ENCODE data around the gene LLGL1. TPM values are rescaled to one million over a fixed set of nuclear protein-coding genes. Genes with fewer than 3 reads are reported as not detected.

The LLGL1 gene
- total RNA-seq, 1 donor from 2014 or later, result 84.6 TPM

- Mint-ChIP-seq H3K27me3 (ENCODE audit: unreplicated experiment) (no peaks in the 10 kb centered on the region), H3K27ac (ENCODE audit: unreplicated experiment) (no peak overlapping the region), H3K4me1 (ENCODE audit: low read depth, unreplicated experiment) (peaks cover 2% of the 10 kb centered on the region), H3K9me3 (ENCODE audit: unreplicated experiment) (peaks cover 11% of the 10 kb centered on the region), H3K36me3 (ENCODE audit: unreplicated experiment) (no peaks in the 10 kb centered on the region), H3K4me3 (ENCODE audit: unreplicated experiment) (no peak overlapping the region)
- no peak for TF ChIP-seq CTCF (IDR thresholded peaks at IDR 0.05; ENCODE audit: partially characterized antibody, unreplicated experiment)
- no peak for DNase-seq
Measured at GRCh38 chr17:18198530-18198929, 26.9 kb upstream of the LLGL1 start.

DNA sequence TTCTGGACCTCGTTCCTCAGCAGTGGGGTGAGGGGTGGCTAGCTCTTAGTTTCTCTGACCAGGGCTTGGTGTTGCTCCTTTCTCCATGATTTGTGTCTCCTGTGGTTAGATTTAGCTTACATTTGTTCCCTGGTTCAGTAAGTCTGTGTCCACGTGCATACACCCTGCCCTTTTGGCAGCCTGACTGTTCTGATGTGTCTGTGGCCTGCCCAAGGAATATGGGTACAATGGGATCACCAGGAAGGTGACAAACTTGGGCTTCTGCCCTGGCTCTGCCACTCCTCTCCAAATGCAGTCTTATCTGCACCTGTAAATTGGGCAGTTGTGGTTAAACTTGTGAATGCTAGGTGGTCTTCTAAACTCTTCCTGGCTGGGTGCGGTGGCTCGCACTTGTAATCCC, 24.3 kb upstream of the LLGL1 start:
- H3K4me3 Mint-ChIP-seq (ENCODE audit: unreplicated experiment), result no peak overlapping the region

DNA sequence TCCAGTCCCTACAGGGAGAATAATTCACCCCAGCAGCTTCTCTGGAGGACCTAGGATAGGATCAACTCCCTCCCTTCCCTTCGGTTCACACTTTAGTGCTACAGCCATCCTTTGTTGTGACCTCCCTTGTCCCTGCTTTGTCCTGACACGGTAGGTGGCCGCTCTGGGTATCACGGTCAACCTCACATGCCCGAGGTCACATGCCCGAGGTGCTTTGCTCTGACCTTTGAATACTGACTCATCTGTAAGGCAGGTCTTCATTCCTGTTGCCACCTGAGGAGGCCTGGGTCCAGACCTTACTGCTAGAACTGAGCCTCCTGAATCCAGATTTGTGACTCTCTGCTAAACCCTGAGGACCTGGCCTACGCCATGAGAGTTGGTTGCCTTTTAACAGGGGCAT, 22.1 kb upstream of the LLGL1 start:
- Mint-ChIP-seq H3K27ac (ENCODE audit: unreplicated experiment) (no peak overlapping the region), H3K27me3 (ENCODE audit: unreplicated experiment) (no peaks in the 10 kb centered on the region), H3K36me3 (ENCODE audit: unreplicated experiment) (no peaks in the 10 kb centered on the region), H3K4me1 (ENCODE audit: low read depth, unreplicated experiment) (peaks cover 2% of the 10 kb centered on the region), H3K4me3 (ENCODE audit: unreplicated experiment) (no peak overlapping the region), H3K9me3 (ENCODE audit: unreplicated experiment) (peaks cover 6% of the 10 kb centered on the region)
- TF ChIP-seq CTCF (IDR thresholded peaks at IDR 0.05; ENCODE audit: partially characterized antibody, unreplicated experiment), result no peak
- no peak for DNase-seq

More for the DNA sequence above, 24.3 kb upstream of the LLGL1 start:
- H3K9me3 Mint-ChIP-seq (ENCODE audit: unreplicated experiment), result peaks cover 9% of the 10 kb centered on the region
- peaks cover 2% of the 10 kb centered on the region for H3K4me1 Mint-ChIP-seq (ENCODE audit: low read depth, unreplicated experiment)
- no peak for DNase-seq
- no peak for TF ChIP-seq CTCF (IDR thresholded peaks at IDR 0.05; ENCODE audit: partially characterized antibody, unreplicated experiment)
- H3K27ac Mint-ChIP-seq (ENCODE audit: unreplicated experiment), result no peak overlapping the region
- H3K27me3 Mint-ChIP-seq (ENCODE audit: unreplicated experiment), result no peaks in the 10 kb centered on the region
- no peaks in the 10 kb centered on the region for H3K36me3 Mint-ChIP-seq (ENCODE audit: unreplicated experiment)

DNA sequence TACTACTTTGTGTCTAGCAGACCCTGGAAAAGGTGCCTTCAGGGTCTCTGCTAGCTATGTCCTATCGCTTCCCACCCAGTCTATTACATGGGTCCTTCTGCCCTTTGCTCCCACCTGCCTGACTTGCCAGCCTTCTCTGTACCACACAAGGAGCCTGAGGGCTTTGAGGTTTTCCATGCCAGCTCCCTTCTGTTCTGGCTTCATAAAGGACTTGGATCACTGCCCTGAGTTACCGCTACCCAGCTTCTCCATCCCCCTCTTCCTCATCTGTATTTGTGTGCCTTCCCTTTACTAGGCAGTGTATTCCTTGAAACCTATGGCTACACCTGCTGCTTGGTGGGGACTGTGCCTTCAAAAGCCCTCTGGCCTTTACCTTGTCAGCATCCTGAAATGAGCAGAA, 19.6 kb upstream of the LLGL1 start:
- H3K9me3 Mint-ChIP-seq (ENCODE audit: unreplicated experiment), result peaks cover 5% of the 10 kb centered on the region
- TF ChIP-seq CTCF (IDR thresholded peaks at IDR 0.05; ENCODE audit: partially characterized antibody, unreplicated experiment), result no peak
- no peaks in the 10 kb centered on the region for H3K27me3 Mint-ChIP-seq (ENCODE audit: unreplicated experiment)
- H3K27ac Mint-ChIP-seq (ENCODE audit: unreplicated experiment), result no peak overlapping the region
- H3K4me3 Mint-ChIP-seq (ENCODE audit: unreplicated experiment), result no peak overlapping the region
- H3K4me1 Mint-ChIP-seq (ENCODE audit: low read depth, unreplicated experiment), result no peaks in the 10 kb centered on the region
- no peak for DNase-seq
- peaks cover 6% of the 10 kb centered on the region for H3K36me3 Mint-ChIP-seq (ENCODE audit: unreplicated experiment)

DNA sequence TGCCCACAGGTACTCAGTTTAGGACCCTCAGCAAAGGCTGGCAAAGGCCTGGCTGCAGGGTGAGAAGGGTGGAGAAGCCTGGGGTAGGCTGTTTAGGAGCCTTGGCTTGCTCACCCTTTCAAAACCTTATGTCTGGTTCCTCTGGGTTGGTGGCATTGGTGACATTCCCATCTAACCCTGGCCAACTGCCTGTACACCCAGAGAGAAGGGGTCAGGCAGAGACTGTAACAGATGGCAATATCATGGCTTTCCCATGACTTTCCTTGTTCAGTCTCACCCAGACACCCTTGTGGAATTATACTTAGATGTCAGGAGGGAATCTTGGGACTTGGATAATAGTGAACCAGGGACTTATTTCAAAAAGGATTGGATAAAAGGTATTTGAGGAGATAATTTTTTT, 18.5 kb upstream of the LLGL1 start:
- no peak for DNase-seq
- Mint-ChIP-seq H3K27me3 (ENCODE audit: unreplicated experiment) (no peaks in the 10 kb centered on the region), H3K4me3 (ENCODE audit: unreplicated experiment) (no peak overlapping the region), H3K4me1 (ENCODE audit: low read depth, unreplicated experiment) (no peaks in the 10 kb centered on the region), H3K27ac (ENCODE audit: unreplicated experiment) (no peak overlapping the region), H3K9me3 (ENCODE audit: unreplicated experiment) (peaks cover 2% of the 10 kb centered on the region), H3K36me3 (ENCODE audit: unreplicated experiment) (peaks cover 6% of the 10 kb centered on the region)
- TF ChIP-seq CTCF (IDR thresholded peaks at IDR 0.05; ENCODE audit: partially characterized antibody, unreplicated experiment), result no peak
